ENCODE measurements around the gene HS6ST2.

DNA sequence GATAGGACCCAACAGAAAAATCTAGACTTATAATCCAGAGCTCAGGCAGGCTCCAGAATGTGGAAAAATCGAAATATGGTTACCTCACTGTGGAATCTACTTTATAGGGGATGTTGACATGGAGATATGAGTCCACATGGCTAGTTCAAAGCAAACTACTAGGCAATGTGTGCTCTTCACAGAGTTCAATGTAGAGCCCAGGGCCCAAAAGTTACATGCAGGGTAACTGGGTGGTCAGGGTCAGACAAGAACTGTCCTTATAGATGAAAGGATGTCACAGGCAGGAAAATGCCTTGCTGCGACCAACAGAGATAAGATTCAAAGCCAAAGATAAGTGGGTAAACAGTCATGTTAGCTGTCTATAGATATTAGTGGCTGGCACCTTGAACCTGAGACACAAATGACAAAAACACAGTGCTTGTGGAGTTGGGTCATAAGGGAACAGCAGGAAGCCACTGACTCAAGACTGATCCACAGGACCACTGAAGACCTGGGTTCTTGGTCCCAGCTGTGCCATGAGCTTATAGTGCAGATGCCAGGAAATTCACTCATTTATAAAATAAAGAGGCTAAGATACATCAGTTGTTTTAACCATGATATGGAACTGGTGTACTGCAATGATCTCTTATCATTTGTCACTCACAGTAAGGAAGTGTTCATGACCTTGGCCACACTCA is 367.9 kb downstream of the HS6ST2 start:
- TF ChIP-seq, protein P1, sequence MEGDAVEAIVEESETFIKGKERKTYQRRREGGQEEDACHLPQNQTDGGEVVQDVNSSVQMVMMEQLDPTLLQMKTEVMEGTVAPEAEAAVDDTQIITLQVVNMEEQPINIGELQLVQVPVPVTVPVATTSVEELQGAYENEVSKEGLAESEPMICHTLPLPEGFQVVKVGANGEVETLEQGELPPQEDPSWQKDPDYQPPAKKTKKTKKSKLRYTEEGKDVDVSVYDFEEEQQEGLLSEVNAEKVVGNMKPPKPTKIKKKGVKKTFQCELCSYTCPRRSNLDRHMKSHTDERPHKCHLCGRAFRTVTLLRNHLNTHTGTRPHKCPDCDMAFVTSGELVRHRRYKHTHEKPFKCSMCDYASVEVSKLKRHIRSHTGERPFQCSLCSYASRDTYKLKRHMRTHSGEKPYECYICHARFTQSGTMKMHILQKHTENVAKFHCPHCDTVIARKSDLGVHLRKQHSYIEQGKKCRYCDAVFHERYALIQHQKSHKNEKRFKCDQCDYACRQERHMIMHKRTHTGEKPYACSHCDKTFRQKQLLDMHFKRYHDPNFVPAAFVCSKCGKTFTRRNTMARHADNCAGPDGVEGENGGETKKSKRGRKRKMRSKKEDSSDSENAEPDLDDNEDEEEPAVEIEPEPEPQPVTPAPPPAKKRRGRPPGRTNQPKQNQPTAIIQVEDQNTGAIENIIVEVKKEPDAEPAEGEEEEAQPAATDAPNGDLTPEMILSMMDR (IDR thresholded peaks at IDR 0.05; ENCODE audit: borderline replicate concordance, extremely low read depth, low read length, poor library complexity, severe bottlenecking), result no peak
- TF ChIP-seq EZH2 (IDR thresholded peaks at IDR 0.05; ENCODE audit: borderline replicate concordance, low read depth, low read length, severe bottlenecking), result no peak
